K562 (cell line): ENCODE data around the gene ALKBH2. TPM values are rescaled to one million over a fixed set of nuclear protein-coding genes. Genes with fewer than 3 reads are reported as not detected.

ENCODE experiments used
- ARHGAP35 ChIP-seq: fragments of 450-650 bp; IDR thresholded peaks from 2 replicates; pipeline ENCODE4 v1.6.1; 2018; ENCODE audit not compliant: partially characterized antibody
- CEBPB ChIP-seq: fragments of 450-650 bp; IDR thresholded peaks from 2 replicates; pipeline ENCODE4 v1.6.1; 2016; ENCODE audit warnings: missing genetic modification characterization, missing compliant biosample characterization
- EHMT2 ChIP-seq: fragments of 450-650 bp; IDR thresholded peaks from 2 replicates; pipeline ENCODE4 v1.6.1; 2018; ENCODE audit warnings: antibody characterized with exemption
- HIVEP1 ChIP-seq: fragments of 250-450 bp; sonication (Bioruptor Pico); IDR thresholded peaks from 2 replicates; pipeline ENCODE4 v1.4.0; 2020; ENCODE audit warnings: mild to moderate bottlenecking
- HNRNPL ChIP-seq: fragments of 200-400 bp; formaldehyde crosslinking; IDR thresholded peaks from 2 replicates; pipeline ENCODE4 v1.6.1; 2017; ENCODE audit warnings: low read depth, mild to moderate bottlenecking, low read length
- KLF1 ChIP-seq: fragments of 450-650 bp; IDR thresholded peaks from 2 replicates; pipeline ENCODE4 v1.6.1; 2016; ENCODE audit warnings: missing genetic modification characterization, missing compliant biosample characterization
- MCM5 ChIP-seq: fragments of 450-650 bp; IDR thresholded peaks from 2 replicates; pipeline ENCODE4 v1.6.1; 2016; ENCODE audit warnings: low read depth
- NFYB ChIP-seq: IDR thresholded peaks from 2 replicates; pipeline ENCODE4 v1.6.1; 2011; ENCODE audit warnings: mild to moderate bottlenecking, moderate library complexity; ENCODE audit not compliant: insufficient read length; ENCODE audit errors: extremely low read depth
- NR4A1 ChIP-seq, 2 experiments: fragments of 250-450 bp in 1 of 2; fragments of 450-650 bp in 1 of 2; sonication (Bioruptor Pico) in 1 of 2; IDR thresholded peaks; 2 replicates each; pipeline versions ENCODE4 v1.4.0 to v1.6.1; 2016 to 2020; ENCODE audit warnings: mild to moderate bottlenecking in 2 of 2, missing compliant biosample characterization in 1 of 2, missing genetic modification characterization in 1 of 2, moderate library complexity in 1 of 2
- POLR3A ChIP-seq: IDR thresholded peaks from 2 replicates; pipeline ENCODE4 v1.6.1; 2011; ENCODE audit warnings: borderline replicate concordance, mild to moderate bottlenecking, moderate library complexity; ENCODE audit not compliant: insufficient read length, insufficient read depth; ENCODE audit errors: extremely low read depth
- SIRT6 ChIP-seq: IDR thresholded peaks from one replicate; pipeline ENCODE4 v1.6.1; 2012; ENCODE audit warnings: low read depth, mild to moderate bottlenecking, control low read depth, inconsistent platforms, low read length, moderate library complexity
- SREBF2 ChIP-seq: sonication (generic); formaldehyde crosslinking; IDR thresholded peaks from 2 replicates; pipeline ENCODE4 v1.4.0; 2020; ENCODE audit warnings: mild to moderate bottlenecking, missing genetic modification reagents
- SRF ChIP-seq, 2 experiments: fragments of 250-450, 450-650 bp in 1 of 2; sonication (Bioruptor Pico) in 1 of 2; sonication (generic) in 1 of 2; formaldehyde crosslinking; IDR thresholded peaks; 2 replicates each; pipeline versions ENCODE4 v1.5.0 to v1.5.1; 2020 to 2022; ENCODE audit warnings: mild to moderate bottlenecking in 1 of 2, missing genetic modification reagents in 1 of 2
- TCF7L2 ChIP-seq: fragments of 150-350 bp; IDR thresholded peaks from 2 replicates; pipeline ENCODE4 v1.6.1; 2016; ENCODE audit warnings: low read depth, mild to moderate bottlenecking, low read length, moderate library complexity
- ZNF121 ChIP-seq: sonication (generic); formaldehyde crosslinking; conservative IDR thresholded peaks from 2 replicates; pipeline ENCODE4 v1.8.0; 2022; ENCODE audit warnings: missing genetic modification reagents
- ZNF232 ChIP-seq: sonication (generic); formaldehyde crosslinking; IDR thresholded peaks from 2 replicates; pipeline ENCODE4 v1.8.0; 2022; ENCODE audit warnings: mild to moderate bottlenecking, missing genetic modification reagents
- ZNF766 ChIP-seq: fragments of 200-800 bp; sonication (Bioruptor generic); conservative IDR thresholded peaks from 2 replicates; pipeline ENCODE4 v1.6.1; 2016; ENCODE audit warnings: missing genetic modification characterization, missing compliant biosample characterization
- polyA plus RNA-seq, 8 experiments: library from polyadenylated mRNA; depleted of rRNA in 4 of 8; stranded (reverse) in 5 of 8; unstranded in 3 of 8; fragments of >200 nt; fragmentation: Nextera tagmentation in 2 of 8; fragmentation: Illumina TruSeq in 1 of 8; extraction: Ambion mirVana in 2 of 8; extraction: Trizol in 1 of 8; gene quantifications; 2 replicates each; pipeline versions ENCODE4 v1.2.1 to v1.2.3, GENCODE V29; 2011 to 2014; ENCODE audit warnings: inconsistent platforms in 1 of 8, missing spikeins in 1 of 8
- total RNA-seq, 7 experiments: library from RNA; depleted of rRNA in 6 of 7; stranded (reverse); fragments of >200 nt in 6 of 7; fragmentation: Illumina TruSeq in 2 of 7; extraction: Trizol in 2 of 7; gene quantifications; 2 replicates each; pipeline versions ENCODE4 v1.2.1 to v1.2.3, GENCODE V29; 2011 to 2021; ENCODE audit warnings: low replicate concordance in 1 of 7
- TF ChIP-seq, protein P1 (sequence below): fragments of 250-450 bp; sonication (Bioruptor Pico); IDR thresholded peaks from 2 replicates; pipeline ENCODE4 v1.8.0; 2022; ENCODE audit warnings: moderate library complexity, mild to moderate bottlenecking, inconsistent platforms
- TF ChIP-seq, protein P2 (sequence below): fragments of 450-650 bp; IDR thresholded peaks from 2 replicates; pipeline ENCODE4 v1.6.1; 2014; ENCODE audit warnings: low read depth, mild to moderate bottlenecking, moderate library complexity, borderline replicate concordance
- TF ChIP-seq, protein P3 (sequence below): sonication (generic); formaldehyde crosslinking; IDR thresholded peaks from 2 replicates; pipeline ENCODE4 v1.9.0; 2022; ENCODE audit warnings: mild to moderate bottlenecking, missing genetic modification reagents
- TF ChIP-seq, protein P4 (sequence below): sonication (generic); IDR thresholded peaks from 2 replicates; pipeline ENCODE4 v1.6.1; 2016
- TF ChIP-seq, protein P5 (sequence below), 3 experiments: fragments of 200-800 bp in 1 of 3; sonication (Bioruptor generic) in 1 of 3; sonication (generic) in 1 of 3; formaldehyde crosslinking in 1 of 3; IDR thresholded peaks; 2 replicates each; pipeline versions ENCODE4 v1.6.1 to v1.8.0; 2016 to 2022; ENCODE audit warnings: mild to moderate bottlenecking in 2 of 3, missing compliant biosample characterization in 2 of 3, missing genetic modification characterization in 2 of 3, missing genetic modification reagents in 1 of 3

ALKBH2 gene
- total and polyA plus RNA-seq, 9 of the 15 experiments (the other 6 are each of a cell fraction or from before 2014, with no cell fraction given): 5.9 to 56.1 (median 41.9) TPM

DNA sequence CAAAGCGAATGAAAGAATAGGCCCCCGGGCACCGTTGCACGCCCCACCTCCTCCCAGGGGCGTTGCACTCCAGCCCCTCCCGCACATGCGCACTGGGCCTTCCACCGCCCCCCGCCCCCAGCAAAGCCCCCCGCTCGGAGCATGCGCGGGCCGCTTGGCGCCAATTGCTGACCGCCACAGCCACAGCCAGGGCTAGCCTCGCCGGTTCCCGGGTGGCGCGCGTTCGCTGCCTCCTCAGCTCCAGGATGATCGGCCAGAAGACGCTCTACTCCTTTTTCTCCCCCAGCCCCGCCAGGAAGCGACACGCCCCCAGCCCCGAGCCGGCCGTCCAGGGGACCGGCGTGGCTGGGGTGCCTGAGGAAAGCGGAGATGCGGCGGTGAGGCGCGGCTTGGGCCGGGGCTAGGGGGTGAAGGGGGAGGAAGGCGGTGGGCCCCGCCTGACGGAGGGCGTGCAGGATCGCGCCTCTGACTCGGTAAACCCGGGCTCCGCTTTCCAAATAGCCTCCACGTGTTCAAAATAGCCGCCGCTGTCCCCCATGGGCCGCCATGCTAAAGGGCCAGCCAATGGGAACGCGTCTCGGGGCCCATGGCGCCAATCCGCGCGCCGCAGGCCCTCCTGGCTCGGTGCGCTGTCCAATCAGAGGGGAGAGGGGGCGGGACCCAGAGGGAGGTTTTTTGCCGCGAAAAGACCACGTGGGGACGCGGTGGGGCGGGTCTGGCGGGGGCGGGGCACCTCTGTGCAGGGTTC is 4.3 kb upstream of the ALKBH2 start, which contains the start of gene UNG (continued):
- no peak for TF ChIP-seq NR4A1 (CRISPR knock-in tag; IDR thresholded peaks at IDR 0.05)
- TF ChIP-seq NR4A1 (tag; IDR thresholded peaks at IDR 0.05): no peak
- no peak for TF ChIP-seq POLR3A
- TF ChIP-seq, protein P1, sequence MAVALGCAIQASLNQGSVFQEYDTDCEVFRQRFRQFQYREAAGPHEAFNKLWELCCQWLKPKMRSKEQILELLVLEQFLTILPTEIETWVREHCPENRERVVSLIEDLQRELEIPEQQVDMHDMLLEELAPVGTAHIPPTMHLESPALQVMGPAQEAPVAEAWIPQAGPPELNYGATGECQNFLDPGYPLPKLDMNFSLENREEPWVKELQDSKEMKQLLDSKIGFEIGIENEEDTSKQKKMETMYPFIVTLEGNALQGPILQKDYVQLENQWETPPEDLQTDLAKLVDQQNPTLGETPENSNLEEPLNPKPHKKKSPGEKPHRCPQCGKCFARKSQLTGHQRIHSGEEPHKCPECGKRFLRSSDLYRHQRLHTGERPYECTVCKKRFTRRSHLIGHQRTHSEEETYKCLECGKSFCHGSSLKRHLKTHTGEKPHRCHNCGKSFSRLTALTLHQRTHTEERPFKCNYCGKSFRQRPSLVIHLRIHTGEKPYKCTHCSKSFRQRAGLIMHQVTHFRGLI: no peak
- no peak for TF ChIP-seq ZNF766 (CRISPR knock-in tag)
- TF ChIP-seq MCM5: no peak
- no peak for TF ChIP-seq HIVEP1 (CRISPR knock-in tag)
- TF ChIP-seq, protein P2, sequence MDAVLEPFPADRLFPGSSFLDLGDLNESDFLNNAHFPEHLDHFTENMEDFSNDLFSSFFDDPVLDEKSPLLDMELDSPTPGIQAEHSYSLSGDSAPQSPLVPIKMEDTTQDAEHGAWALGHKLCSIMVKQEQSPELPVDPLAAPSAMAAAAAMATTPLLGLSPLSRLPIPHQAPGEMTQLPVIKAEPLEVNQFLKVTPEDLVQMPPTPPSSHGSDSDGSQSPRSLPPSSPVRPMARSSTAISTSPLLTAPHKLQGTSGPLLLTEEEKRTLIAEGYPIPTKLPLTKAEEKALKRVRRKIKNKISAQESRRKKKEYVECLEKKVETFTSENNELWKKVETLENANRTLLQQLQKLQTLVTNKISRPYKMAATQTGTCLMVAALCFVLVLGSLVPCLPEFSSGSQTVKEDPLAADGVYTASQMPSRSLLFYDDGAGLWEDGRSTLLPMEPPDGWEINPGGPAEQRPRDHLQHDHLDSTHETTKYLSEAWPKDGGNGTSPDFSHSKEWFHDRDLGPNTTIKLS: no peak
- TF ChIP-seq ARHGAP35: no peak
- TF ChIP-seq KLF1 (tag): no peak
- no peak for TF ChIP-seq SIRT6
- TF ChIP-seq TCF7L2: no peak
- TF ChIP-seq, protein P3, sequence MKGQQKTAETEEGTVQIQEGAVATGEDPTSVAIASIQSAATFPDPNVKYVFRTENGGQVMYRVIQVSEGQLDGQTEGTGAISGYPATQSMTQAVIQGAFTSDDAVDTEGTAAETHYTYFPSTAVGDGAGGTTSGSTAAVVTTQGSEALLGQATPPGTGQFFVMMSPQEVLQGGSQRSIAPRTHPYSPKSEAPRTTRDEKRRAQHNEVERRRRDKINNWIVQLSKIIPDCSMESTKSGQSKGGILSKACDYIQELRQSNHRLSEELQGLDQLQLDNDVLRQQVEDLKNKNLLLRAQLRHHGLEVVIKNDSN (CRISPR knock-in tag): peak; percentile 78
- TF ChIP-seq, protein P4, sequence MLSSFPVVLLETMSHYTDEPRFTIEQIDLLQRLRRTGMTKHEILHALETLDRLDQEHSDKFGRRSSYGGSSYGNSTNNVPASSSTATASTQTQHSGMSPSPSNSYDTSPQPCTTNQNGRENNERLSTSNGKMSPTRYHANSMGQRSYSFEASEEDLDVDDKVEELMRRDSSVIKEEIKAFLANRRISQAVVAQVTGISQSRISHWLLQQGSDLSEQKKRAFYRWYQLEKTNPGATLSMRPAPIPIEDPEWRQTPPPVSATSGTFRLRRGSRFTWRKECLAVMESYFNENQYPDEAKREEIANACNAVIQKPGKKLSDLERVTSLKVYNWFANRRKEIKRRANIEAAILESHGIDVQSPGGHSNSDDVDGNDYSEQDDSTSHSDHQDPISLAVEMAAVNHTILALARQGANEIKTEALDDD: no peak
- TF ChIP-seq SREBF2 (CRISPR knock-in tag): no peak
- TF ChIP-seq, protein P5, sequence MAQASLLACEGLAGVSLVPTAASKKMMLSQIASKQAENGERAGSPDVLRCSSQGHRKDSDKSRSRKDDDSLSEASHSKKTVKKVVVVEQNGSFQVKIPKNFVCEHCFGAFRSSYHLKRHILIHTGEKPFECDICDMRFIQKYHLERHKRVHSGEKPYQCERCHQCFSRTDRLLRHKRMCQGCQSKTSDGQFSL (CRISPR knock-in tag; IDR thresholded peaks at IDR 0.05): no peak
- TF ChIP-seq, protein P5 (tag; IDR thresholded peaks at IDR 0.05): no peak
- no peak for TF ChIP-seq CEBPB (tag)
- no peak for TF ChIP-seq EHMT2
- TF ChIP-seq HNRNPL: no peak
- TF ChIP-seq ZNF121 (CRISPR knock-in tag): no peak
- no peak for TF ChIP-seq SRF (CRISPR knock-in tag; IDR thresholded peaks at IDR 0.05)
- no peak for TF ChIP-seq ZNF232
- TF ChIP-seq NFYB: peak; percentile 98
